ENCODE results near the gene COL4A1.

COL4A1 gene

GRCh38 chr13:110136660-110137585 is 170.0 kb downstream of the COL4A1 start:
- no peaks in the 10 kb centered on the region for H3K27me3 ChIP-seq (ENCODE audit: insufficient read depth, low read depth)
- no peak overlapping the region for H3K4me3 ChIP-seq (IDR thresholded peaks at IDR 0.05; ENCODE audit: insufficient read depth, low read depth, low read length)

GRCh38 chr13:110135977-110136597 is 170.9 kb downstream of the COL4A1 start:
- Histone ChIP-seq H3K9ac (no peak overlapping the region), H2AFZ (ENCODE audit: low read depth) (no peak overlapping the region), H3K4me2 (no peak overlapping the region), H3K27me3 (ENCODE audit: insufficient read depth, low read depth) (no peaks in the 10 kb centered on the region), H3K36me3 (ENCODE audit: insufficient read depth) (no peaks in the 10 kb centered on the region), H3K4me3 (IDR thresholded peaks at IDR 0.05; ENCODE audit: insufficient read depth, low read depth, low read length) (no peak overlapping the region), H3K79me2 (ENCODE audit: insufficient read depth, low read depth) (no peaks in the 10 kb centered on the region), H3K4me1 (ENCODE audit: low read depth, poor library complexity, severe bottlenecking) (no peaks in the 10 kb centered on the region), H4K20me1 (ENCODE audit: insufficient read depth) (no peaks in the 10 kb centered on the region), H3K27ac (no peak overlapping the region)
- TF ChIP-seq CTCF (conservative IDR thresholded peaks at IDR 0.05; ENCODE audit: low read depth, low read length), result no peak

More at GRCh38 chr13:110136660-110137585, 170.0 kb downstream of the COL4A1 start:
- Histone ChIP-seq H4K20me1 (ENCODE audit: insufficient read depth) (no peaks in the 10 kb centered on the region), H3K4me2 (peak overlapping the region; percentile 36), H2AFZ (ENCODE audit: low read depth) (no peak overlapping the region), H3K36me3 (ENCODE audit: insufficient read depth) (no peaks in the 10 kb centered on the region), H3K9ac (peak overlapping the region; percentile 74; the same call in 1 of the 2 replicates), H3K27ac (no peak overlapping the region), H3K4me1 (ENCODE audit: low read depth, poor library complexity, severe bottlenecking) (no peaks in the 10 kb centered on the region), H3K79me2 (ENCODE audit: insufficient read depth, low read depth) (no peaks in the 10 kb centered on the region)
- no peak for TF ChIP-seq CTCF (conservative IDR thresholded peaks at IDR 0.05; ENCODE audit: low read depth, low read length)

- no peak for TF ChIP-seq CTCF (conservative IDR thresholded peaks at IDR 0.05; ENCODE audit: low read depth, low read length)
- H3K4me1 ChIP-seq (ENCODE audit: low read depth, poor library complexity, severe bottlenecking), result no peaks in the 10 kb centered on the region
- H3K9ac ChIP-seq, result no peak overlapping the region
- no peaks in the 10 kb centered on the region for H3K27me3 ChIP-seq (ENCODE audit: insufficient read depth, low read depth)
- H3K27ac ChIP-seq, result no peak overlapping the region
- no peak overlapping the region for H3K4me3 ChIP-seq (IDR thresholded peaks at IDR 0.05; ENCODE audit: insufficient read depth, low read depth, low read length)
- H3K4me2 ChIP-seq, result no peak overlapping the region
- H4K20me1 ChIP-seq (ENCODE audit: insufficient read depth), result no peaks in the 10 kb centered on the region
- no peaks in the 10 kb centered on the region for H3K36me3 ChIP-seq (ENCODE audit: insufficient read depth)
- no peak overlapping the region for H2AFZ ChIP-seq (ENCODE audit: low read depth)
- no peaks in the 10 kb centered on the region for H3K79me2 ChIP-seq (ENCODE audit: insufficient read depth, low read depth)
These were observed 172.2 kb downstream of the COL4A1 start for GRCh38 chr13:110134801-110135200.

- H4K20me1 ChIP-seq (ENCODE audit: insufficient read depth), result no peaks in the 10 kb centered on the region
- H2AFZ ChIP-seq (ENCODE audit: low read depth), result no peak overlapping the region
- H3K4me2 ChIP-seq, result no peak overlapping the region
- TF ChIP-seq CTCF (conservative IDR thresholded peaks at IDR 0.05; ENCODE audit: low read depth, low read length), result no peak
- H3K27ac ChIP-seq, result no peak overlapping the region
- H3K9ac ChIP-seq, result no peak overlapping the region
- H3K79me2 ChIP-seq (ENCODE audit: insufficient read depth, low read depth), result no peaks in the 10 kb centered on the region
- no peaks in the 10 kb centered on the region for H3K36me3 ChIP-seq (ENCODE audit: insufficient read depth)
- no peaks in the 10 kb centered on the region for H3K27me3 ChIP-seq (ENCODE audit: insufficient read depth, low read depth)
- H3K4me1 ChIP-seq (ENCODE audit: low read depth, poor library complexity, severe bottlenecking), result no peaks in the 10 kb centered on the region
- H3K4me3 ChIP-seq (IDR thresholded peaks at IDR 0.05; ENCODE audit: insufficient read depth, low read depth, low read length), result no peak overlapping the region
These were observed 173.3 kb downstream of the COL4A1 start for GRCh38 chr13:110133425-110134235.
